H1 (cell line): ENCODE data around the gene USP24. TPM values are rescaled to one million over a fixed set of nuclear protein-coding genes. Genes with fewer than 3 reads are reported as not detected.

Experiments
- CTCF ChIA-PET: fragments of 300-600 bp; sonication (Branson Sonifier 250); formaldehyde crosslinking; loops from one replicate; lab custom pipeline; 2021; ENCODE audit not compliant: partially characterized antibody; lab: Charles Lee
- POLR2A ChIA-PET: fragments of 300-600 bp; sonication (Branson Sonifier 250); formaldehyde crosslinking; loops from one replicate; lab custom pipeline; 2021; ENCODE audit warnings: inconsistent platforms; ENCODE audit not compliant: partially characterized antibody; lab: Charles Lee
- DNase-seq, 2 experiments: peaks; one replicate each; pipeline versions ENCODE4 v3.0.0 to v3.0.0-alpha.2; 2010 to 2022; ENCODE audit warnings: low spot score in 2 of 2, low read depth in 1 of 2, mixed read lengths in 1 of 2
- FAIRE-seq: peaks from 2 replicates; lab custom pipeline; 2011; peaks lifted over from hg19 to GRCh38; lab: Jason Lieb, UNC
- H2AFZ ChIP-seq: 2 replicates; pipeline ENCODE4 v1.8.1; 2012; ENCODE audit warnings: low read length, inconsistent platforms
- H2AK5ac ChIP-seq: 2 replicates; pipeline ENCODE4 v1.6.1; 2013; ENCODE audit warnings: low read depth, low read length
- H2BK120ac ChIP-seq: replicated peaks from 2 replicates; pipeline ENCODE3; 2013; ENCODE audit warnings: low read depth, low read length, inconsistent platforms
- H2BK12ac ChIP-seq: 2 replicates; pipeline ENCODE4 v1.6.1; 2013; ENCODE audit warnings: low read depth, low read length
- H2BK15ac ChIP-seq: 2 replicates; pipeline ENCODE4 v1.6.1; 2013; ENCODE audit warnings: low read length
- H2BK20ac ChIP-seq: 2 replicates; pipeline ENCODE4 v1.6.1; 2013; ENCODE audit warnings: low read length
- H2BK5ac ChIP-seq: 2 replicates; pipeline ENCODE4 v1.6.1; 2013; ENCODE audit warnings: low read depth, low read length
- H3K14ac ChIP-seq: 2 replicates; pipeline ENCODE4 v1.6.1; 2013; ENCODE audit warnings: inconsistent platforms; ENCODE audit not compliant: insufficient read length
- H3K18ac ChIP-seq: 2 replicates; pipeline ENCODE4 v1.6.1; 2013; ENCODE audit warnings: low read length; ENCODE audit errors: extremely low read depth
- H3K23ac ChIP-seq: 2 replicates; pipeline ENCODE4 v1.6.1; 2013; ENCODE audit warnings: inconsistent platforms; ENCODE audit not compliant: insufficient read length
- H3K23me2 ChIP-seq: 2 replicates; pipeline ENCODE4 v1.6.1; 2013; ENCODE audit warnings: low read depth, low read length
- H3K27ac ChIP-seq: 2 replicates; pipeline ENCODE4 v1.6.1; 2011; ENCODE audit warnings: low read depth, low read length, inconsistent platforms
- H3K27me3 ChIP-seq, 4 experiments: replicated peaks in 1 of 4; 1 replicate in 1 of 4; 2 replicates in 3 of 4; pipeline versions ENCODE4 v1.6.1 to v1.8.1; 2011 to 2013; ENCODE audit warnings: low read length in 3 of 4, mild to moderate bottlenecking in 3 of 4, inconsistent platforms in 2 of 4, mixed read lengths in 2 of 4, moderate library complexity in 1 of 4; ENCODE audit not compliant: control insufficient read depth in 3 of 4, insufficient read depth in 3 of 4; ENCODE audit errors: extremely low read depth in 1 of 4
- H3K36me3 ChIP-seq, 4 experiments: 2 replicates each; pipeline versions ENCODE4 v1.6.1 to v1.8.1; 2011 to 2013; ENCODE audit warnings: mild to moderate bottlenecking in 4 of 4, low read length in 3 of 4, moderate library complexity in 2 of 4, control low read depth in 1 of 4, inconsistent platforms in 1 of 4; ENCODE audit not compliant: insufficient read depth in 4 of 4, control insufficient read depth in 2 of 4
- H3K4ac ChIP-seq: replicated peaks from 2 replicates; pipeline ENCODE3; 2013; ENCODE audit warnings: low read length, low read depth, mixed read lengths, inconsistent platforms; ENCODE audit not compliant: insufficient read length
- H3K4me1 ChIP-seq, 4 experiments: replicated peaks in 1 of 4; 1 replicate in 1 of 4; 2 replicates in 3 of 4; pipeline versions ENCODE4 v1.6.1 to v1.8.1; 2011 to 2013; ENCODE audit warnings: low read length in 3 of 4, inconsistent platforms in 2 of 4, mixed read lengths in 1 of 4; ENCODE audit not compliant: insufficient read depth in 4 of 4, control insufficient read depth in 3 of 4
- H3K4me2 ChIP-seq, 2 experiments: 2 replicates each; pipeline versions ENCODE4 v1.6.1 to v1.8.1; 2011 to 2013; ENCODE audit warnings: low read depth in 2 of 2, low read length in 2 of 2, control low read depth in 1 of 2, inconsistent platforms in 1 of 2, mild to moderate bottlenecking in 1 of 2; ENCODE audit not compliant: insufficient read depth in 1 of 2
- H3K4me3 ChIP-seq, 4 experiments: fragments of 200-600, 300-600 bp in 1 of 4; sonication (generic), shearing (Covaris generic), sonication (Bioruptor Twin) in 1 of 4; 2 replicates each; pipeline versions ENCODE4 v1.5.1 to v1.8.1; 2011 to 2016; ENCODE audit warnings: low read length in 4 of 4, low read depth in 3 of 4, control low read depth in 2 of 4, inconsistent platforms in 2 of 4, mild to moderate bottlenecking in 2 of 4, mixed read lengths in 1 of 4, moderate library complexity in 1 of 4; ENCODE audit not compliant: insufficient read depth in 2 of 4; ENCODE audit errors: extremely low read depth in 1 of 4
- H3K56ac ChIP-seq: replicated peaks from 2 replicates; pipeline ENCODE3; 2013; ENCODE audit warnings: low read depth, mild to moderate bottlenecking, mixed read lengths, low read length, inconsistent platforms; ENCODE audit not compliant: insufficient read length
- H3K79me1 ChIP-seq: 2 replicates; pipeline ENCODE4 v1.6.1; 2013; ENCODE audit warnings: low read depth, low read length, control low read depth
- H3K79me2 ChIP-seq, 2 experiments: 2 replicates each; pipeline versions ENCODE4 v1.6.1 to v1.8.1; 2012 to 2013; ENCODE audit warnings: low read length in 2 of 2, mild to moderate bottlenecking in 2 of 2, inconsistent platforms in 1 of 2; ENCODE audit not compliant: insufficient read depth in 2 of 2, control insufficient read depth in 1 of 2
- H3K9ac ChIP-seq, 4 experiments: replicated peaks in 1 of 4; 1 replicate in 1 of 4; 2 replicates in 3 of 4; pipeline versions ENCODE4 v1.6.1 to v1.8.1; 2011 to 2013; ENCODE audit warnings: low read depth in 3 of 4, low read length in 3 of 4, control low read depth in 2 of 4, mild to moderate bottlenecking in 2 of 4, moderate library complexity in 2 of 4, inconsistent platforms in 1 of 4; ENCODE audit errors: extremely low read depth in 1 of 4
- H3K9me3 ChIP-seq, 2 experiments: 2 replicates each; pipeline versions ENCODE4 v1.6.1 to v1.8.1; 2012 to 2013; ENCODE audit warnings: mild to moderate bottlenecking in 2 of 2, moderate library complexity in 2 of 2, control low read depth in 1 of 2, inconsistent platforms in 1 of 2, low read depth in 1 of 2, low read length in 1 of 2, mixed read lengths in 1 of 2; ENCODE audit not compliant: insufficient read depth in 2 of 2
- H4K20me1 ChIP-seq, 2 experiments: replicated peaks in 1 of 2; 2 replicates each; pipeline versions ENCODE3 to v1.8.1; 2011 to 2013; ENCODE audit warnings: inconsistent platforms in 2 of 2, low read length in 2 of 2, mild to moderate bottlenecking in 1 of 2; ENCODE audit not compliant: insufficient read depth in 2 of 2, control insufficient read depth in 1 of 2
- H4K5ac ChIP-seq: 2 replicates; pipeline ENCODE4 v1.6.1; 2013; ENCODE audit warnings: low read length, low read depth, mixed read lengths, inconsistent platforms; ENCODE audit not compliant: insufficient read length
- H4K8ac ChIP-seq: 2 replicates; pipeline ENCODE4 v1.8.0; 2013; ENCODE audit warnings: mild to moderate bottlenecking, moderate library complexity, low read length, inconsistent platforms; ENCODE audit not compliant: insufficient read depth; ENCODE audit errors: extremely low read depth
- H4K91ac ChIP-seq: replicated peaks from 2 replicates; pipeline ENCODE3; 2013; ENCODE audit warnings: low read length, mixed read lengths, inconsistent platforms; ENCODE audit not compliant: insufficient read length
- EZH2 ChIP-seq: fragments of 200-600 bp; sonication (generic); IDR thresholded peaks from 2 replicates; pipeline ENCODE4 v1.7.1; 2012; ENCODE audit warnings: low read depth, mild to moderate bottlenecking, moderate library complexity, low read length, inconsistent platforms; ENCODE audit not compliant: severe bottlenecking
- JUN ChIP-seq: IDR thresholded peaks from 2 replicates; pipeline ENCODE4 v1.6.1; 2011; ENCODE audit warnings: low read depth, mild to moderate bottlenecking, improper control_type of control experiment, low read length
- RFX5 ChIP-seq: IDR thresholded peaks from 2 replicates; pipeline ENCODE4 v1.6.1; 2011; ENCODE audit warnings: low read depth, low read length, improper control_type of control experiment, borderline replicate concordance
- WGBS, 2 experiments: shearing (Covaris generic) in 1 of 2; methylation state at CpG; one replicate each; pipeline versions ENCODE4 v1.1.6 to v1.1.7; 2013 to 2015; ENCODE audit warnings: low lambda C conversion rate in 2 of 2, mixed read lengths in 2 of 2, inconsistent platforms in 1 of 2, low coverage in 1 of 2, missing lambda C conversion rate in 1 of 2; ENCODE audit not compliant: insufficient replicate concordance in 2 of 2, insufficient coverage in 1 of 2, insufficient read length in 1 of 2; ENCODE audit errors: extremely low coverage in 1 of 2, missing lambda C conversion rate in 1 of 2; 5-methylcytosine and 5-hydroxymethylcytosine counted together
- polyA plus RNA-seq, 7 experiments: library from polyadenylated mRNA; depleted of rRNA in 3 of 7; stranded (reverse) in 5 of 7; unstranded in 2 of 7; fragments of >200 nt in 5 of 7; fragments of 200-250 nt in 2 of 7; gene quantifications; 1 replicate in 5 of 7; 2 replicates in 1 of 7; 4 replicates in 1 of 7; pipeline versions ENCODE4 v1.2.1 to v1.2.3, GENCODE V29; 2011 to 2013; ENCODE audit warnings: missing spikeins in 2 of 7, mixed read lengths in 2 of 7
- total RNA-seq: library from RNA; stranded (reverse); fragmentation: NEBNext Ultra II Directional; extraction: Animal tissue kit (Norgen Biotek cat#: 25700); gene quantifications from 2 replicates; pipeline ENCODE4 v1.2.1, GENCODE V29; 2021

USP24 gene
- total and polyA plus RNA-seq, 2 of the 8 experiments (the other 6 are each of a cell fraction or from before 2014, with no cell fraction given), result 11.1 to 34.6 TPM

DNA sequence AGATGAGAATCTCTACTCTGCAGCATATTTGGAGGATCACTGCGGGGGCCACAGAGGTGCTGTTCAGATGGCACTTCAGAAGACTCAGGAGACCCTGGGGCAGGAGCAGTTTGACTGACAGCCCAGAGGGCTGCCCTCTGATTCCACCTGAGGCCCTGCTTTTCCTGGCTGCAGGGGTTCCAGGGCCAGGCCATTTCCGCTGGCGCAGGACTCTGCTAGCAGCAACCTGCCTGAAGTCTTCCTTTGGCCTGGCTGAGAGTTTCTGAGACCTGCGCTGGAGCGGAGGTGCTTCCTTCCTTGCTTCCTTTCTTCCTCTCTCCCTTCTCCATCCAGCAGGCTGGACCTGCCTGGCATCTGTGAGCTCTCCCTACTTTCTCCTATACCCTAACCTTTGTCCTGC is 164.0 kb downstream of the USP24 start:
- Histone ChIP-seq H3K9ac (no peak overlapping the region), H3K27ac (no peak overlapping the region), H3K14ac (no peak overlapping the region), H3K4me1 (no peaks in the 10 kb centered on the region), H2BK5ac (no peak overlapping the region), H3K27me3 (no peaks in the 10 kb centered on the region), H3K23me2 (no peaks in the 10 kb centered on the region), H3K9me3 (no peaks in the 10 kb centered on the region), H3K79me1 (no peaks in the 10 kb centered on the region), H2BK120ac (no peak overlapping the region), H4K20me1 (peaks cover 0 to 21% of the 10 kb centered on the region in 2 experiments), H2BK20ac (no peak overlapping the region), H2BK12ac (no peak overlapping the region), H4K91ac (no peak overlapping the region), H2AK5ac (no peak overlapping the region), H2BK15ac (no peak overlapping the region), H3K36me3 (peaks cover 0 to 7% (median 2%) of the 10 kb centered on the region in 4 experiments; a peak in 3 of 8 replicates), H3K56ac (no peak overlapping the region), H2AFZ (no peak overlapping the region), H3K4me2 (no peak overlapping the region), H4K5ac (no peak overlapping the region), H3K18ac (no peak overlapping the region), H3K23ac (no peak overlapping the region), H3K4me3 (no peak overlapping the region), H3K79me2 (no peaks in the 10 kb centered on the region), H4K8ac (no peak overlapping the region), H3K4ac (no peak overlapping the region)
- no peak for DNase-seq
- whole genome bisulfite sequencing, 2 experiments, result 97% methylated on average over 5 of the region's 5 CpGs; no CpG with 5 or more reads in 1 of the 2 experiments
- no peak for FAIRE-seq
- POLR2A ChIA-PET, result no interaction called here
- CTCF ChIA-PET, result interaction anchor here (0.7 to 4.3 kb wide), 3 partner anchors 14 to 106 kb away, joined by 4 to 31 read pairs (median 4); no protein-coding TSS in a partner anchor
- no peak for TF ChIP-seq JUN
- TF ChIP-seq RFX5, result no peak
- TF ChIP-seq EZH2, result no peak
